GM12892 (cell line): ENCODE measurements around the gene TBPL1.

Experiments
- POLR2A ChIP-seq: IDR thresholded peaks from 2 replicates; pipeline ENCODE4 v1.6.1; 2011; ENCODE audit warnings: low read depth, low read length, control low read depth
- POLR2AphosphoS5 ChIP-seq: IDR thresholded peaks from 2 replicates; pipeline ENCODE4 v1.6.1; 2011; ENCODE audit warnings: low read depth, low read length, control low read depth
- TAF1 ChIP-seq: IDR thresholded peaks from 2 replicates; pipeline ENCODE4 v1.6.1; 2011; ENCODE audit warnings: low read depth, mild to moderate bottlenecking, control low read depth, low read length, borderline replicate concordance

DNA sequence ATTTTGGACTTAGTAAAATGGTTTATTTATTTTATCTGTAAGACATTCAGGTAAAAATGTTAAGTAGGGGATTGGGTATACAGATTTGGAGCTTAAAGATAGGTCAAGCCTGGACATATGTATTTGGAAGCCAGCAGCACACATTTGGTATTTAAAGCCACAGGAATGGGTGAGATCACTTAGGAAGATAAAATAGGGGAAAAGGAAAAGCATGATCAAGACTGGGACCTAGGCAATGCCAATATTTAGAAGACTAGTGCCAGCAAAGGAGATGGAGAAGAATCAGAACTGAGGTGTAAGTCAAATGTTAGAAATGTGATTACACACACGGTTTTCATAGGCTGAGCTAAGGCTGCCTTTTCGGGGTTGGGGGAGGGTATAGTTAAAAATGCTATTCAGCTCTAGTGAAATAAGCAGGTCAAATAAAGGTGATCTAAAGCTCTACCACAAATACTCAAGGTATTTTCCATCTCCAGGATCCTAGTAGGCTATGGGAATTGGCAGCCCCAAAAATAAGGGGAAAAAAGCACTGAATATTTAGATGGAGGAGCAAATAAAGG, 78.8 kb downstream of the TBPL1 start:
- TF ChIP-seq POLR2A (no peak), TAF1 (no peak), POLR2AphosphoS5 (no peak)
